ENCODE data around the gene FMN2. TPM values are rescaled to one million over a fixed set of nuclear protein-coding genes. Genes with fewer than 3 reads are reported as not detected.

Gene FMN2
- total RNA-seq, 1 experiment from 2014 or later: not detected

GRCh38 chr1:240462277-240462676, 370.6 kb downstream of the FMN2 start:
- H3K79me2 ChIP-seq (ENCODE audit: low read depth): no peaks in the 10 kb centered on the region
- intact Hi-C loops (cut with micrococcal nuclease; ENCODE audit: unreplicated experiment): no loop called here
- no peaks in the 10 kb centered on the region for H4K20me1 ChIP-seq (ENCODE audit: insufficient read depth)
- H3K4me3 ChIP-seq: no peak overlapping the region
- H3K27me3 ChIP-seq (ENCODE audit: insufficient read depth, low read depth): peaks cover 13% of the 10 kb centered on the region; the same call in 1 of the 2 replicates
- H3K9me2 ChIP-seq (ENCODE audit: insufficient read depth): no peaks in the 10 kb centered on the region
- no peaks in the 10 kb centered on the region for H3F3A ChIP-seq (ENCODE audit: insufficient read depth, low read depth)
- TF ChIP-seq CTCF (conservative IDR thresholded peaks at IDR 0.05) (no peak), EZH2 (IDR thresholded peaks at IDR 0.05; ENCODE audit: low read depth) (no peak)
- H2AFZ ChIP-seq: no peak overlapping the region
- no TSS peak for BruUV-seq (replicated peaks)
- no peak for DNase-seq
- no peak overlapping the region for H3K4me2 ChIP-seq
- H3K27ac ChIP-seq: no peak overlapping the region
- no peaks in the 10 kb centered on the region for H3K9me3 ChIP-seq (ENCODE audit: insufficient read depth, low read depth)
- H3K36me3 ChIP-seq (ENCODE audit: low read depth): no peaks in the 10 kb centered on the region
- ChIA-PET POLR2A (ENCODE audit: unreplicated experiment) (no interaction called here), CTCF (no interaction called here)
- no peaks in the 10 kb centered on the region for H3K4me1 ChIP-seq (replicated peaks; ENCODE audit: insufficient read depth)

- no peak overlapping the region for H2AFZ ChIP-seq
- H3K9me3 ChIP-seq (ENCODE audit: insufficient read depth, low read depth): no peaks in the 10 kb centered on the region
- no peaks in the 10 kb centered on the region for H4K20me1 ChIP-seq (ENCODE audit: insufficient read depth)
- H3K4me1 ChIP-seq (replicated peaks; ENCODE audit: insufficient read depth): no peaks in the 10 kb centered on the region
- TF ChIP-seq CTCF (conservative IDR thresholded peaks at IDR 0.05) (no peak), EZH2 (IDR thresholded peaks at IDR 0.05; ENCODE audit: low read depth) (no peak)
- H3K27ac ChIP-seq: no peak overlapping the region
- CTCF ChIA-PET: no interaction called here
- no peak for DNase-seq
- H3K27me3 ChIP-seq (ENCODE audit: insufficient read depth, low read depth): peaks cover 14% of the 10 kb centered on the region; the same call in 1 of the 2 replicates
- BruUV-seq (replicated peaks): no TSS peak
- H3K4me2 ChIP-seq: no peak overlapping the region
- H3K79me2 ChIP-seq (ENCODE audit: low read depth): no peaks in the 10 kb centered on the region
- no peak overlapping the region for H3K4me3 ChIP-seq
- intact Hi-C loops (cut with micrococcal nuclease; ENCODE audit: unreplicated experiment): no loop called here
- POLR2A ChIA-PET (ENCODE audit: unreplicated experiment): no interaction called here
- H3K9me2 ChIP-seq (ENCODE audit: insufficient read depth): no peaks in the 10 kb centered on the region
- no peaks in the 10 kb centered on the region for H3F3A ChIP-seq (ENCODE audit: insufficient read depth, low read depth)
- H3K36me3 ChIP-seq (ENCODE audit: low read depth): no peaks in the 10 kb centered on the region
Observed at GRCh38 chr1:240462766-240463395, 371.2 kb downstream of the FMN2 start.

GRCh38 chr1:240464099-240464498, 372.4 kb downstream of the FMN2 start:
- DNase-seq: no peak
- no peaks in the 10 kb centered on the region for H3K9me2 ChIP-seq (ENCODE audit: insufficient read depth)
- H3K4me1 ChIP-seq (replicated peaks; ENCODE audit: insufficient read depth): no peaks in the 10 kb centered on the region
- intact Hi-C loops (cut with micrococcal nuclease; ENCODE audit: unreplicated experiment): no loop called here
- no peaks in the 10 kb centered on the region for H3F3A ChIP-seq (ENCODE audit: insufficient read depth, low read depth)
- no peak overlapping the region for H3K4me3 ChIP-seq
- H3K9me3 ChIP-seq (ENCODE audit: insufficient read depth, low read depth): no peaks in the 10 kb centered on the region
- no peaks in the 10 kb centered on the region for H4K20me1 ChIP-seq (ENCODE audit: insufficient read depth)
- no TSS peak for BruUV-seq (replicated peaks)
- ChIA-PET CTCF (no interaction called here), POLR2A (ENCODE audit: unreplicated experiment) (no interaction called here)
- no peaks in the 10 kb centered on the region for H3K79me2 ChIP-seq (ENCODE audit: low read depth)
- TF ChIP-seq EZH2 (IDR thresholded peaks at IDR 0.05; ENCODE audit: low read depth): no peak
- no peak for TF ChIP-seq CTCF (conservative IDR thresholded peaks at IDR 0.05)
- no peak overlapping the region for H3K27ac ChIP-seq
- peaks cover 25% of the 10 kb centered on the region; the same call in 1 of the 2 replicates for H3K27me3 ChIP-seq (ENCODE audit: insufficient read depth, low read depth)
- no peak overlapping the region for H2AFZ ChIP-seq
- no peak overlapping the region for H3K4me2 ChIP-seq
- no peaks in the 10 kb centered on the region for H3K36me3 ChIP-seq (ENCODE audit: low read depth)
